Measurements from ENCODE around the gene NUDT17. TPM values are rescaled to one million over a fixed set of nuclear protein-coding genes. Genes with fewer than 3 reads are reported as not detected.
"Not testable (repeated sequence)": the region's sequence is repeated elsewhere in the genome, so short reads cannot be mapped to it uniquely, and the experiment has no call there.

The NUDT17 gene
- total RNA-seq, 1 donor from 2014 or later, result 3.8 TPM

DNA sequence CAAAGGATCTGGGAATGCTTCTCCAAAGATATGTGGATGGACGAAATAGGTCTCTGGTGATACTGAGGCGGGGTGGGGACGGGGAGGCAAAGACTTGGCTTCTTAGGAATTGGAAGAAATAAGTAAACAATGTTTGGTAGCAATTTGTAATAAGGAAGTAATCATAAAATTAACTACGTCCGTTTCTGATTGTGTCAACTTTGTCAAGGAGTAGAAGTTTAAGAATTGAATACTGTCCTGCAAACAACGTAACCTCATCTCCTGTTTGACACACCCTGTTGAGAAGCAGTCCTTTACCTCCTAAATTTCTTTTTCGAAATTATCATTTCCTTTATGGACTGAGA, 21.0 kb upstream of the NUDT17 start:
- DNase-seq (ENCODE audit: low spot score), result no peak
- TF ChIP-seq, protein P1, sequence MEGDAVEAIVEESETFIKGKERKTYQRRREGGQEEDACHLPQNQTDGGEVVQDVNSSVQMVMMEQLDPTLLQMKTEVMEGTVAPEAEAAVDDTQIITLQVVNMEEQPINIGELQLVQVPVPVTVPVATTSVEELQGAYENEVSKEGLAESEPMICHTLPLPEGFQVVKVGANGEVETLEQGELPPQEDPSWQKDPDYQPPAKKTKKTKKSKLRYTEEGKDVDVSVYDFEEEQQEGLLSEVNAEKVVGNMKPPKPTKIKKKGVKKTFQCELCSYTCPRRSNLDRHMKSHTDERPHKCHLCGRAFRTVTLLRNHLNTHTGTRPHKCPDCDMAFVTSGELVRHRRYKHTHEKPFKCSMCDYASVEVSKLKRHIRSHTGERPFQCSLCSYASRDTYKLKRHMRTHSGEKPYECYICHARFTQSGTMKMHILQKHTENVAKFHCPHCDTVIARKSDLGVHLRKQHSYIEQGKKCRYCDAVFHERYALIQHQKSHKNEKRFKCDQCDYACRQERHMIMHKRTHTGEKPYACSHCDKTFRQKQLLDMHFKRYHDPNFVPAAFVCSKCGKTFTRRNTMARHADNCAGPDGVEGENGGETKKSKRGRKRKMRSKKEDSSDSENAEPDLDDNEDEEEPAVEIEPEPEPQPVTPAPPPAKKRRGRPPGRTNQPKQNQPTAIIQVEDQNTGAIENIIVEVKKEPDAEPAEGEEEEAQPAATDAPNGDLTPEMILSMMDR (IDR thresholded peaks at IDR 0.05; ENCODE audit: unreplicated experiment), result no peak
- peaks cover 25% of the 10 kb centered on the region for H3K36me3 Mint-ChIP-seq (ENCODE audit: low read depth, unreplicated experiment)
- peak overlapping the region; percentile 90 for H3K27ac Mint-ChIP-seq (ENCODE audit: unreplicated experiment)
- H3K27me3 Mint-ChIP-seq (ENCODE audit: unreplicated experiment), result peaks cover 2% of the 10 kb centered on the region
- peak overlapping the region; percentile 99 for H3K4me3 Mint-ChIP-seq (ENCODE audit: unreplicated experiment)
- H3K9me3 Mint-ChIP-seq (ENCODE audit: unreplicated experiment), result no peaks in the 10 kb centered on the region
- peaks cover 5% of the 10 kb centered on the region for H3K4me1 Mint-ChIP-seq (ENCODE audit: unreplicated experiment)

DNA sequence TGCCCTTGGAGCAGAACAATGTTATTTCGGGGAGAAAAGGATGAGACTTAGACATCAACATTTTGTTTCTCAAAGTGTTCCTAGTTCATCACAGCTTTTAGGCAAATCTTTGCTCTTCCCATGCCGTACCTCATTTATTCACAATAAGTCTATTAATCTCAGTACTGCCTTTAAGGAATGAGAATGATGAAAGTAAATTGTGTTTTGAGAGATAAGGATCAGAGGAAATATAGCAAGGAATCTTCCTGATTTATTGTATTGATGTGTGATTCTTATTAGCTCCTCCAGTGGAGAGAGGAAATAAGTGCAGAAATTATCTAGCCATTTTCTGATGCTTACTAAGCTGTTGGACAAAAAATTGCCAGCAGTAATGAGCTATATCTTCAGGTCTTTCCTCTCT, 19.4 kb upstream of the NUDT17 start:
- no peak for DNase-seq (ENCODE audit: low spot score)
- Mint-ChIP-seq H3K9me3 (ENCODE audit: unreplicated experiment) (no peaks in the 10 kb centered on the region), H3K27ac (ENCODE audit: unreplicated experiment) (no peak overlapping the region), H3K4me3 (ENCODE audit: unreplicated experiment) (no peak overlapping the region), H3K27me3 (ENCODE audit: unreplicated experiment) (peaks cover 2% of the 10 kb centered on the region), H3K4me1 (ENCODE audit: unreplicated experiment) (peaks cover 5% of the 10 kb centered on the region), H3K36me3 (ENCODE audit: low read depth, unreplicated experiment) (peaks cover 33% of the 10 kb centered on the region)
- TF ChIP-seq, protein P1 (IDR thresholded peaks at IDR 0.05; ENCODE audit: unreplicated experiment), result no peak

DNA sequence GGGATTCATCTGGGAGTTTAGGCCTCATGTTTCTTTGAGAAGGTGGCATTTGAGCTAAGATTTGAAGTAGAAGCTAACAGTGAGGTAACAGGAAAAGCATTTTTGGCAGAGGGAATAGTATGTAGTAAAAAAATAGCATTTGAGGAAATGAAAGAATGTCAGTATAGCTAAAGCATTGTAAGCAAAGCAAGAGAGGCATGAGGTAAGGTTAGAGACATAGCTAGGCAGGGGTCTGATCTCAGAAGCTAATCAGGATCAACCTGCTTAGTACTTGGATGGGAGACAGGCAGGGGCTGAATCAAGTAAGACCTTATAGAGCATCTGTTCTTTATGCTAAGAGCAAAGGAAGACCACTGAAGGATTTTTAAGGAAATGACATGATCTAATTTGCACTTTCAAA, 17.5 kb upstream of the NUDT17 start:
- no peak for DNase-seq (ENCODE audit: low spot score)
- Mint-ChIP-seq H3K4me1 (ENCODE audit: unreplicated experiment) (peaks cover 5% of the 10 kb centered on the region), H3K4me3 (ENCODE audit: unreplicated experiment) (peak overlapping the region; percentile 39), H3K36me3 (ENCODE audit: low read depth, unreplicated experiment) (peaks cover 39% of the 10 kb centered on the region), H3K27ac (ENCODE audit: unreplicated experiment) (no peak overlapping the region), H3K9me3 (ENCODE audit: unreplicated experiment) (no peaks in the 10 kb centered on the region), H3K27me3 (ENCODE audit: unreplicated experiment) (peaks cover 2% of the 10 kb centered on the region)
- TF ChIP-seq, protein P1 (IDR thresholded peaks at IDR 0.05; ENCODE audit: unreplicated experiment), result no peak

DNA sequence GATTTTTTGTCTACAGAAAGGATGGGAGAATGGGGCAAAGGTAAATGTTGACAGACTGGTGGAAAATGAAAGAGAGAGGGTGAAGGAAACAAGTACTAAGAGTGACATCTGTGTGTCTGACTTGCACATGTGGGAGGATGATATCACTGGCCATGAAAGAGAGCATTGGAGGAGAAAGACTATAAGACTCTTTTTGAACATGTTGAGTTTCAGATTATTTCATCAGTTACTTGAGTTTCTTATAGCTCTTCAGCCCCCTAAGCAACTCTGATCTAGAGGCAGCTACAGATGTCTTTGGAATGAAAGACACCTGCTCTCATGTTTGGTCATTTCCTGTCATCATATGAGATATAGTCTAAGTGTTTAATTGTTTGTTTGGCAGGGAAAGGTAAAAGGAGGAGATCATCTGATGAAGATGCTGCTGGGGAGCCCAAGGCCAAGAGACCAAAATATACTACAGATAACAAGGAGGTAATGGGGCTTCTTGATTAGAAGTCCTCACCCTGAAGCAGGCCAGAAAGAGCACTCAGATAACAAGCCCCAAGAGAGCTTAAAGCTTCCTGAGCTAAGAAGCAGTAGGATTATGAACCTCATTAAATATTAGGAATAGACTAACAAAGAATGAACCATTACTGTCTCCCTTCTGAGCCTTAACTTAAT, 16.9 kb upstream of the NUDT17 start:
- Mint-ChIP-seq H3K4me3 (ENCODE audit: unreplicated experiment) (peak overlapping the region; percentile 19), H3K4me1 (ENCODE audit: unreplicated experiment) (peaks cover 5% of the 10 kb centered on the region), H3K27ac (ENCODE audit: unreplicated experiment) (no peak overlapping the region), H3K9me3 (ENCODE audit: unreplicated experiment) (no peaks in the 10 kb centered on the region), H3K27me3 (ENCODE audit: unreplicated experiment) (no peaks in the 10 kb centered on the region), H3K36me3 (ENCODE audit: low read depth, unreplicated experiment) (peaks cover 43% of the 10 kb centered on the region)
- TF ChIP-seq, protein P1 (IDR thresholded peaks at IDR 0.05; ENCODE audit: unreplicated experiment), result no peak
- DNase-seq (ENCODE audit: low spot score), result no peak

DNA sequence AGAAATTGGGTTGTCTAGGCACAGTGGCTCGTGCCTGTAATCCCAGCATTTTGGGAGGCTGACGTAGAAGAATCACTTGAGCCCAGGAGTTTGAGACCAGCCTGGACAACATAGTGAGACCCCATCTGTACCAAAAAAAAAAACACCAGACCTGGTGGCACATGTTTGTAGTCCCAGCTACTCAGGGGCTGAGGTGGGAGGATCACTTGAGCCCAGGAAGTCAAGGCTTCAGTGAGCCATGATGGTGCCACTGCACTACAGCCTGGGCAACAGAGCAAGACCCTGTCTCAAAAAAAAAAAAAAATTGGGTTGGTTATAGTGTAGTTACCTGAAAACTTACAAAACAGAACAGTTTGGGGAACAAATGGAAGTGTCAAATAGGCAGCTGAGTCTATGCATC, 14.6 kb upstream of the NUDT17 start:
- not testable (repeated sequence) for H3K27me3 Mint-ChIP-seq (ENCODE audit: unreplicated experiment); H3K27ac Mint-ChIP-seq (ENCODE audit: unreplicated experiment); H3K4me3 Mint-ChIP-seq (ENCODE audit: unreplicated experiment); H3K9me3 Mint-ChIP-seq (ENCODE audit: unreplicated experiment); DNase-seq (ENCODE audit: low spot score); H3K4me1 Mint-ChIP-seq (ENCODE audit: unreplicated experiment)
- H3K36me3 Mint-ChIP-seq (ENCODE audit: low read depth, unreplicated experiment), result peaks cover 49% of the 10 kb centered on the region
